ENCODE results near the gene SIPA1L2. TPM values are rescaled to one million over a fixed set of nuclear protein-coding genes. Genes with fewer than 3 reads are reported as not detected.

The SIPA1L2 gene
- total RNA-seq, 1 donor from 2014 or later, result 81.4 TPM

DNA sequence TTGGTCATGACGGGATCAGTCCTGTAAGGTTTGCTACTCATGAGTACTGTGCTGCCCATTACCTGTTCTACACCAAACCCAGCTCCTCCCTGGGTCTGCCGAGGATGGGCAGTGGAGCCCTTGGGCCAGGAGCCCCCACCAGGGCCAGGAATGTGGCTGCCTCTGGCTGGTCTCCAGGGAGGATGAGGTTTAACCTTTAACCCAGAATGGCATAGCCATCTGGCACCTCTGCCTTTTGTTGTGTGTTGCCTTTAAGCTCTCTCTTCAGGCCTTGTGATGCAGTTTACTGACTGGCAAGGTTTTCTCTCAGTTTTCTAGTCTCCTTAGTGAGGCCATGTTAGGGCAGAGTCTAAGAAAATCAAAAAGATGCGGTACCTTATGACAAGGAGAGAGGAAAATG, 38.6 kb downstream of the SIPA1L2 start:
- H3K9me3 Mint-ChIP-seq, result no peaks in the 10 kb centered on the region
- no peak overlapping the region for H3K4me3 Mint-ChIP-seq
- DNase-seq (ENCODE audit: low spot score in 2 of 2, unreplicated experiment in 2 of 2), result no peak
- H3K4me1 Mint-ChIP-seq, result peaks cover 43% of the 10 kb centered on the region
- H3K36me3 Mint-ChIP-seq, result peaks cover 4% of the 10 kb centered on the region
- TF ChIP-seq CTCF (IDR thresholded peaks at IDR 0.05; ENCODE audit: unreplicated experiment), result no peak
- no peak overlapping the region for H3K27ac Mint-ChIP-seq
- no peaks in the 10 kb centered on the region for H3K27me3 Mint-ChIP-seq (ENCODE audit: low read depth)

- Mint-ChIP-seq H3K36me3 (peaks cover 4% of the 10 kb centered on the region), H3K27ac (peak overlapping the region; percentile 55), H3K4me1 (peaks cover 38% of the 10 kb centered on the region), H3K27me3 (ENCODE audit: low read depth) (no peaks in the 10 kb centered on the region), H3K9me3 (no peaks in the 10 kb centered on the region), H3K4me3 (no peak overlapping the region)
- TF ChIP-seq CTCF (IDR thresholded peaks at IDR 0.05; ENCODE audit: unreplicated experiment), result no peak
- no peak for DNase-seq (ENCODE audit: low spot score in 2 of 2, unreplicated experiment in 2 of 2)
Measured at GRCh38 chr1:232590744-232591082, 39.2 kb downstream of the SIPA1L2 start.

GRCh38 chr1:232589812-232590743, 39.9 kb downstream of the SIPA1L2 start:
- Mint-ChIP-seq H3K36me3 (peaks cover 4% of the 10 kb centered on the region), H3K27ac (peak overlapping the region; percentile 82), H3K4me1 (peaks cover 33% of the 10 kb centered on the region), H3K4me3 (no peak overlapping the region), H3K9me3 (no peaks in the 10 kb centered on the region), H3K27me3 (ENCODE audit: low read depth) (no peaks in the 10 kb centered on the region)
- TF ChIP-seq CTCF (IDR thresholded peaks at IDR 0.05; ENCODE audit: unreplicated experiment), result no peak
- no peak for DNase-seq (ENCODE audit: low spot score in 2 of 2, unreplicated experiment in 2 of 2)

GRCh38 chr1:232589111-232589811, 40.7 kb downstream of the SIPA1L2 start:
- H3K4me1 Mint-ChIP-seq, result peaks cover 25% of the 10 kb centered on the region
- no peaks in the 10 kb centered on the region for H3K9me3 Mint-ChIP-seq
- H3K27me3 Mint-ChIP-seq (ENCODE audit: low read depth), result no peaks in the 10 kb centered on the region
- H3K4me3 Mint-ChIP-seq, result no peak overlapping the region
- no peak for TF ChIP-seq CTCF (IDR thresholded peaks at IDR 0.05; ENCODE audit: unreplicated experiment)
- H3K36me3 Mint-ChIP-seq, result peaks cover 4% of the 10 kb centered on the region
- H3K27ac Mint-ChIP-seq, result peak overlapping the region; percentile 44
- no peak for DNase-seq (ENCODE audit: low spot score in 2 of 2, unreplicated experiment in 2 of 2)

GRCh38 chr1:232587141-232588008, 42.6 kb downstream of the SIPA1L2 start:
- H3K27me3 Mint-ChIP-seq (ENCODE audit: low read depth), result no peaks in the 10 kb centered on the region
- peaks cover 4% of the 10 kb centered on the region for H3K36me3 Mint-ChIP-seq
- peaks cover 13% of the 10 kb centered on the region for H3K4me1 Mint-ChIP-seq
- no peak overlapping the region for H3K4me3 Mint-ChIP-seq
- no peaks in the 10 kb centered on the region for H3K9me3 Mint-ChIP-seq
- no peak overlapping the region for H3K27ac Mint-ChIP-seq
- no peak for TF ChIP-seq CTCF (IDR thresholded peaks at IDR 0.05; ENCODE audit: unreplicated experiment)
- DNase-seq (ENCODE audit: low spot score in 2 of 2, unreplicated experiment in 2 of 2), result no peak

All from mesothelial cell of epicardium (in vitro differentiated cells).